BLaER1 treated with 17β-estradiol and CSF1 and Interleukin-3, amounts not matched to agents 10 nM and 100 nM (cell line): ENCODE results near the gene UPK1B.

Source experiments
- H3K27ac ChIP-seq, 11 experiments: shearing (Covaris generic); formaldehyde crosslinking; 2 replicates each; pipeline ENCODE4 v1.8.1; 2022
- H3K27me3 ChIP-seq, 11 experiments: shearing (Covaris generic); formaldehyde crosslinking; 2 replicates each; pipeline ENCODE4 v1.8.1; 2022
- H3K36me3 ChIP-seq, 11 experiments: shearing (Covaris generic); formaldehyde crosslinking; 2 replicates each; pipeline ENCODE4 v1.8.1; 2022
- H3K4me1 ChIP-seq, 10 experiments: shearing (Covaris generic); formaldehyde crosslinking; 2 replicates each; pipeline ENCODE4 v1.8.1; 2022
- H3K4me2 ChIP-seq, 11 experiments: shearing (Covaris generic); formaldehyde crosslinking; 2 replicates each; pipeline ENCODE4 v1.8.1; 2022
- H3K4me3 ChIP-seq, 10 experiments: shearing (Covaris generic); formaldehyde crosslinking; 2 replicates each; pipeline ENCODE4 v1.8.1; 2022
- H3K9ac ChIP-seq, 11 experiments: shearing (Covaris generic); formaldehyde crosslinking; 2 replicates each; pipeline ENCODE4 v1.8.1; 2022
- H3K9me3 ChIP-seq, 11 experiments: shearing (Covaris generic); formaldehyde crosslinking; replicated peaks in 1 of 11; 2 replicates each; pipeline ENCODE4 v1.8.1; 2022
- H4K20me1 ChIP-seq, 11 experiments: shearing (Covaris generic); formaldehyde crosslinking; 2 replicates each; pipeline ENCODE4 v1.8.1; 2022
- Cebpa-rat ChIP-seq, 11 experiments: shearing (Covaris generic); IDR thresholded peaks; 2 replicates each; pipeline ENCODE4 v1.8.1; 2022

Gene UPK1B

GRCh38 chr3:119170821-119171220, 2.6 kb upstream of the UPK1B start:
- no peaks in the 10 kb centered on the region for H4K20me1 ChIP-seq
- no peak overlapping the region for H3K9ac ChIP-seq
- no peak overlapping the region for H3K4me2 ChIP-seq
- TF ChIP-seq Cebpa-rat (IDR thresholded peaks at IDR 0.05), result no peak
- no peak overlapping the region for H3K27ac ChIP-seq
- no peaks in the 10 kb centered on the region for H3K36me3 ChIP-seq
- H3K4me3 ChIP-seq, result no peak overlapping the region
- peaks cover 0 to under 1% (median 0%) of the 10 kb centered on the region in 10 experiments; a peak in 1 of 20 replicates for H3K4me1 ChIP-seq
- no peaks in the 10 kb centered on the region; a peak in 1 of 22 replicates for H3K9me3 ChIP-seq
- no peaks in the 10 kb centered on the region for H3K27me3 ChIP-seq

- Histone ChIP-seq H3K4me3 (no peak overlapping the region), H3K4me1 (peaks cover 0 to 12% (median 0%) of the 10 kb centered on the region in 10 experiments; a peak in 2 of 20 replicates)
Measured at GRCh38 chr3:119175872-119176756, 2.7 kb downstream of the UPK1B start.

GRCh38 chr3:119176778-119177177, 3.4 kb downstream of the UPK1B start:
- no peak overlapping the region for H3K9ac ChIP-seq
- no peaks in the 10 kb centered on the region for H4K20me1 ChIP-seq
- no peaks in the 10 kb centered on the region for H3K36me3 ChIP-seq
- H3K4me3 ChIP-seq, result no peak overlapping the region
- H3K27ac ChIP-seq, result no peak overlapping the region
- H3K9me3 ChIP-seq, result no peaks in the 10 kb centered on the region
- H3K27me3 ChIP-seq, result no peaks in the 10 kb centered on the region
- peaks cover 0 to 12% (median 0%) of the 10 kb centered on the region in 10 experiments; a peak in 2 of 20 replicates for H3K4me1 ChIP-seq
- no peak for TF ChIP-seq Cebpa-rat (IDR thresholded peaks at IDR 0.05)
- H3K4me2 ChIP-seq, result 0 out of 22 replicates have a peak overlapping the region, but pooled peaks of 1 of the 11 experiments have one; percentile 16

More at GRCh38 chr3:119175872-119176756, 2.7 kb downstream of the UPK1B start:
- H3K9me3 ChIP-seq, result no peaks in the 10 kb centered on the region
- H3K9ac ChIP-seq, result no peak overlapping the region
- H4K20me1 ChIP-seq, result no peaks in the 10 kb centered on the region
- no peaks in the 10 kb centered on the region for H3K27me3 ChIP-seq
- 0 out of 22 replicates have a peak overlapping the region, but pooled peaks of 1 of the 11 experiments have one; percentile 16 for H3K4me2 ChIP-seq
- H3K27ac ChIP-seq, result no peak overlapping the region
- TF ChIP-seq Cebpa-rat (IDR thresholded peaks at IDR 0.05), result no peak
- no peaks in the 10 kb centered on the region for H3K36me3 ChIP-seq

GRCh38 chr3:119177321-119177720, 3.9 kb downstream of the UPK1B start:
- Histone ChIP-seq H3K4me3 (no peak overlapping the region), H4K20me1 (no peaks in the 10 kb centered on the region), H3K36me3 (no peaks in the 10 kb centered on the region), H3K9me3 (no peaks in the 10 kb centered on the region), H3K27me3 (no peaks in the 10 kb centered on the region), H3K27ac (no peak overlapping the region), H3K9ac (no peak overlapping the region), H3K4me2 (no peak overlapping the region), H3K4me1 (peaks cover 0 to 12% (median 0%) of the 10 kb centered on the region in 10 experiments; a peak in 2 of 20 replicates)
- TF ChIP-seq Cebpa-rat (IDR thresholded peaks at IDR 0.05), result no peak

GRCh38 chr3:119181765-119182164, 8.4 kb downstream of the UPK1B start:
- Histone ChIP-seq H3K27ac (no peak overlapping the region), H3K9me3 (no peaks in the 10 kb centered on the region), H3K36me3 (no peaks in the 10 kb centered on the region), H3K4me2 (no peak overlapping the region), H3K9ac (no peak overlapping the region), H3K4me1 (peaks cover 0 to 2% (median 0%) of the 10 kb centered on the region in 10 experiments; a peak in 1 of 20 replicates), H3K4me3 (no peak overlapping the region), H4K20me1 (no peaks in the 10 kb centered on the region), H3K27me3 (no peaks in the 10 kb centered on the region)
- no peak for TF ChIP-seq Cebpa-rat (IDR thresholded peaks at IDR 0.05)

- Histone ChIP-seq H4K20me1 (no peaks in the 10 kb centered on the region), H3K27me3 (no peaks in the 10 kb centered on the region), H3K36me3 (no peaks in the 10 kb centered on the region), H3K27ac (no peak overlapping the region), H3K4me3 (no peak overlapping the region), H3K9ac (no peak overlapping the region), H3K4me1 (no peaks in the 10 kb centered on the region), H3K9me3 (no peaks in the 10 kb centered on the region), H3K4me2 (no peak overlapping the region)
- no peak for TF ChIP-seq Cebpa-rat (IDR thresholded peaks at IDR 0.05)
Measured at GRCh38 chr3:119184111-119184510, 10.7 kb downstream of the UPK1B start.

GRCh38 chr3:119184796-119185570, 11.6 kb downstream of the UPK1B start:
- H3K4me3 ChIP-seq, result no peak overlapping the region
- no peak for TF ChIP-seq Cebpa-rat (IDR thresholded peaks at IDR 0.05)
- H3K27ac ChIP-seq, result no peak overlapping the region
- no peaks in the 10 kb centered on the region for H3K36me3 ChIP-seq
- H3K27me3 ChIP-seq, result no peaks in the 10 kb centered on the region
- no peak overlapping the region for H3K9ac ChIP-seq
- no peaks in the 10 kb centered on the region for H3K9me3 ChIP-seq
- no peaks in the 10 kb centered on the region for H3K4me1 ChIP-seq
- no peak overlapping the region for H3K4me2 ChIP-seq
- H4K20me1 ChIP-seq, result no peaks in the 10 kb centered on the region

GRCh38 chr3:119187266-119187665, 13.9 kb downstream of the UPK1B start:
- Histone ChIP-seq H3K36me3 (no peaks in the 10 kb centered on the region), H3K4me3 (no peak overlapping the region), H3K27me3 (no peaks in the 10 kb centered on the region), H3K27ac (no peak overlapping the region), H3K4me2 (no peak overlapping the region), H4K20me1 (no peaks in the 10 kb centered on the region), H3K9me3 (no peaks in the 10 kb centered on the region), H3K4me1 (no peaks in the 10 kb centered on the region), H3K9ac (no peak overlapping the region)
- no peak for TF ChIP-seq Cebpa-rat (IDR thresholded peaks at IDR 0.05)

- H3K4me3 ChIP-seq, result no peak overlapping the region
- no peaks in the 10 kb centered on the region for H3K9me3 ChIP-seq
- no peak overlapping the region for H3K4me2 ChIP-seq
- H3K4me1 ChIP-seq, result no peaks in the 10 kb centered on the region
- no peaks in the 10 kb centered on the region for H3K27me3 ChIP-seq
- no peak overlapping the region for H3K27ac ChIP-seq
- no peaks in the 10 kb centered on the region for H4K20me1 ChIP-seq
- no peak overlapping the region for H3K9ac ChIP-seq
- no peaks in the 10 kb centered on the region for H3K36me3 ChIP-seq
- no peak for TF ChIP-seq Cebpa-rat (IDR thresholded peaks at IDR 0.05)
Measured at GRCh38 chr3:119191800-119192199, 18.4 kb downstream of the UPK1B start.
